ENCODE data around the gene LSP1.

The LSP1 gene

GRCh38 chr11:1861435-1862411 lies 8.8 kb downstream of the LSP1 start:
- peaks cover 31% of the 10 kb centered on the region for H3K4me1 ChIP-seq (ENCODE audit: control insufficient read depth, insufficient read depth, low read length, unreplicated experiment)
- H3K36me3 ChIP-seq (ENCODE audit: insufficient read depth, low read length), result no peaks in the 10 kb centered on the region
- H2AFZ ChIP-seq (ENCODE audit: low read length, unreplicated experiment), result no peak overlapping the region
- H3K27me3 ChIP-seq (ENCODE audit: insufficient read depth, low read length), result no peaks in the 10 kb centered on the region
- H3K27ac ChIP-seq (ENCODE audit: low read depth, low read length), result no peak overlapping the region
- no peak overlapping the region for H3K4me3 ChIP-seq (ENCODE audit: low read depth, low read length)
- no peaks in the 10 kb centered on the region for H3K79me2 ChIP-seq (ENCODE audit: control insufficient read depth, insufficient read depth, low read length, unreplicated experiment)

GRCh38 chr11:1862588-1863351 lies 9.9 kb downstream of the LSP1 start:
- H3K79me2 ChIP-seq (ENCODE audit: control insufficient read depth, insufficient read depth, low read length, unreplicated experiment), result no peaks in the 10 kb centered on the region
- no peak overlapping the region for H2AFZ ChIP-seq (ENCODE audit: low read length, unreplicated experiment)
- no peaks in the 10 kb centered on the region for H3K36me3 ChIP-seq (ENCODE audit: insufficient read depth, low read length)
- H3K4me3 ChIP-seq (ENCODE audit: low read depth, low read length), result peak overlapping the region; percentile 26; the same call in 1 of the 2 replicates
- peak overlapping the region; percentile 89 for H3K27ac ChIP-seq (ENCODE audit: low read depth, low read length)
- H3K4me1 ChIP-seq (ENCODE audit: control insufficient read depth, insufficient read depth, low read length, unreplicated experiment), result peaks cover 31% of the 10 kb centered on the region
- no peaks in the 10 kb centered on the region for H3K27me3 ChIP-seq (ENCODE audit: insufficient read depth, low read length)

GRCh38 chr11:1863352-1864216 lies 10.7 kb downstream of the LSP1 start:
- peaks cover 2% of the 10 kb centered on the region; the same call in 1 of the 2 replicates for H3K27me3 ChIP-seq (ENCODE audit: insufficient read depth, low read length)
- no peaks in the 10 kb centered on the region for H3K79me2 ChIP-seq (ENCODE audit: control insufficient read depth, insufficient read depth, low read length, unreplicated experiment)
- H2AFZ ChIP-seq (ENCODE audit: low read length, unreplicated experiment), result no peak overlapping the region
- no peaks in the 10 kb centered on the region for H3K36me3 ChIP-seq (ENCODE audit: insufficient read depth, low read length)
- peak overlapping the region; percentile 59 for H3K4me3 ChIP-seq (ENCODE audit: low read depth, low read length)
- peaks cover 35% of the 10 kb centered on the region for H3K4me1 ChIP-seq (ENCODE audit: control insufficient read depth, insufficient read depth, low read length, unreplicated experiment)
- H3K27ac ChIP-seq (ENCODE audit: low read depth, low read length), result peak overlapping the region; percentile 89

- Histone ChIP-seq H3K4me1 (ENCODE audit: control insufficient read depth, insufficient read depth, low read length, unreplicated experiment) (peaks cover 41% of the 10 kb centered on the region), H3K36me3 (ENCODE audit: insufficient read depth, low read length) (no peaks in the 10 kb centered on the region), H3K4me3 (ENCODE audit: low read depth, low read length) (peak overlapping the region; percentile 59), H2AFZ (ENCODE audit: low read length, unreplicated experiment) (no peak overlapping the region), H3K27me3 (ENCODE audit: insufficient read depth, low read length) (peaks cover 8% of the 10 kb centered on the region; the same call in 1 of the 2 replicates), H3K27ac (ENCODE audit: low read depth, low read length) (peak overlapping the region; percentile 89), H3K79me2 (ENCODE audit: control insufficient read depth, insufficient read depth, low read length, unreplicated experiment) (no peaks in the 10 kb centered on the region)
Observed at GRCh38 chr11:1864231-1864630, 11.3 kb downstream of the LSP1 start.

GRCh38 chr11:1864831-1865665 lies 12.2 kb downstream of the LSP1 start:
- Histone ChIP-seq H3K27ac (ENCODE audit: low read depth, low read length) (peak overlapping the region; percentile 89; the same call in 1 of the 2 replicates), H2AFZ (ENCODE audit: low read length, unreplicated experiment) (no peak overlapping the region), H3K4me3 (ENCODE audit: low read depth, low read length) (no peak overlapping the region), H3K27me3 (ENCODE audit: insufficient read depth, low read length) (peaks cover 17% of the 10 kb centered on the region), H3K79me2 (ENCODE audit: control insufficient read depth, insufficient read depth, low read length, unreplicated experiment) (no peaks in the 10 kb centered on the region), H3K4me1 (ENCODE audit: control insufficient read depth, insufficient read depth, low read length, unreplicated experiment) (peaks cover 41% of the 10 kb centered on the region), H3K36me3 (ENCODE audit: insufficient read depth, low read length) (no peaks in the 10 kb centered on the region)

- Histone ChIP-seq H3K27ac (ENCODE audit: low read depth, low read length) (no peak overlapping the region), H3K79me2 (ENCODE audit: control insufficient read depth, insufficient read depth, low read length, unreplicated experiment) (no peaks in the 10 kb centered on the region), H3K27me3 (ENCODE audit: insufficient read depth, low read length) (peaks cover 26% of the 10 kb centered on the region), H3K4me1 (ENCODE audit: control insufficient read depth, insufficient read depth, low read length, unreplicated experiment) (peaks cover 41% of the 10 kb centered on the region), H3K36me3 (ENCODE audit: insufficient read depth, low read length) (no peaks in the 10 kb centered on the region), H2AFZ (ENCODE audit: low read length, unreplicated experiment) (no peak overlapping the region), H3K4me3 (ENCODE audit: low read depth, low read length) (no peak overlapping the region)
Observed at GRCh38 chr11:1866226-1866625, 13.3 kb downstream of the LSP1 start.

GRCh38 chr11:1866776-1867175 lies 13.9 kb downstream of the LSP1 start:
- Histone ChIP-seq H3K4me3 (ENCODE audit: low read depth, low read length) (no peak overlapping the region), H2AFZ (ENCODE audit: low read length, unreplicated experiment) (no peak overlapping the region), H3K36me3 (ENCODE audit: insufficient read depth, low read length) (no peaks in the 10 kb centered on the region), H3K4me1 (ENCODE audit: control insufficient read depth, insufficient read depth, low read length, unreplicated experiment) (peaks cover 41% of the 10 kb centered on the region), H3K27ac (ENCODE audit: low read depth, low read length) (no peak overlapping the region), H3K27me3 (ENCODE audit: insufficient read depth, low read length) (peaks cover 26% of the 10 kb centered on the region), H3K79me2 (ENCODE audit: control insufficient read depth, insufficient read depth, low read length, unreplicated experiment) (no peaks in the 10 kb centered on the region)

GRCh38 chr11:1867381-1867780 lies 14.5 kb downstream of the LSP1 start:
- no peaks in the 10 kb centered on the region for H3K36me3 ChIP-seq (ENCODE audit: insufficient read depth, low read length)
- no peak overlapping the region for H3K27ac ChIP-seq (ENCODE audit: low read depth, low read length)
- no peaks in the 10 kb centered on the region for H3K79me2 ChIP-seq (ENCODE audit: control insufficient read depth, insufficient read depth, low read length, unreplicated experiment)
- peaks cover 41% of the 10 kb centered on the region for H3K4me1 ChIP-seq (ENCODE audit: control insufficient read depth, insufficient read depth, low read length, unreplicated experiment)
- no peak overlapping the region for H2AFZ ChIP-seq (ENCODE audit: low read length, unreplicated experiment)
- no peak overlapping the region for H3K4me3 ChIP-seq (ENCODE audit: low read depth, low read length)
- H3K27me3 ChIP-seq (ENCODE audit: insufficient read depth, low read length), result peaks cover 26% of the 10 kb centered on the region

- H3K4me1 ChIP-seq (ENCODE audit: control insufficient read depth, insufficient read depth, low read length, unreplicated experiment), result peaks cover 36% of the 10 kb centered on the region
- H3K27me3 ChIP-seq (ENCODE audit: insufficient read depth, low read length), result peaks cover 26% of the 10 kb centered on the region
- H2AFZ ChIP-seq (ENCODE audit: low read length, unreplicated experiment), result no peak overlapping the region
- no peaks in the 10 kb centered on the region for H3K79me2 ChIP-seq (ENCODE audit: control insufficient read depth, insufficient read depth, low read length, unreplicated experiment)
- no peak overlapping the region for H3K4me3 ChIP-seq (ENCODE audit: low read depth, low read length)
- H3K36me3 ChIP-seq (ENCODE audit: insufficient read depth, low read length), result no peaks in the 10 kb centered on the region
- H3K27ac ChIP-seq (ENCODE audit: low read depth, low read length), result no peak overlapping the region
Observed at GRCh38 chr11:1868056-1868635, 15.3 kb downstream of the LSP1 start.

All from ACC112 (cell line).